HPDE6-E6E7 (cell line): ENCODE data around the gene B3GLCT.
"Not testable (repeated sequence)": the region's sequence is repeated elsewhere in the genome, so short reads cannot be mapped to it uniquely, and the experiment has no call there.

Experiments used
- DNase-seq: peaks from one replicate; pipeline ENCODE4 v3.0.0; 2011; ENCODE audit warnings: missing footprints; ENCODE audit errors: extremely low spot score

The B3GLCT gene

DNA sequence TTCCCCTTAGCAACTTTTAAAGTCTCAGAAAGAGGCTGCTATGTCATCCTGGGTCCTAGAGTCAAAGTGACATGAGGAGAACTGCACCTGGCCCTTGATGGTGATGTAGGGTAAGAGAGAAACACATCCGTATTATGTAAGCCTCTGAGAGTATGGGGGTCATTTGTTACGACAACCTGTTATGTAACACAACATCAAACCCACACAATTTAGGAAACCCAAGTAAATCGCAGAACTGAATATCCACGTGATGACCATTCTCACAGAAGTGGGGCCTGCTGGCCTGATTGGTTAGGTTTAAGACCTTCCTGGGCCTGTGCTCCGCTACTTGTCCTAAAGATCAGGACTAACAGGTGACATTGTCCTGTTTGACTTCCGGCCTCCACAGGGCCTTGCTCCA is 15.3 kb upstream of the B3GLCT start:
- DNase-seq: no peak

DNA sequence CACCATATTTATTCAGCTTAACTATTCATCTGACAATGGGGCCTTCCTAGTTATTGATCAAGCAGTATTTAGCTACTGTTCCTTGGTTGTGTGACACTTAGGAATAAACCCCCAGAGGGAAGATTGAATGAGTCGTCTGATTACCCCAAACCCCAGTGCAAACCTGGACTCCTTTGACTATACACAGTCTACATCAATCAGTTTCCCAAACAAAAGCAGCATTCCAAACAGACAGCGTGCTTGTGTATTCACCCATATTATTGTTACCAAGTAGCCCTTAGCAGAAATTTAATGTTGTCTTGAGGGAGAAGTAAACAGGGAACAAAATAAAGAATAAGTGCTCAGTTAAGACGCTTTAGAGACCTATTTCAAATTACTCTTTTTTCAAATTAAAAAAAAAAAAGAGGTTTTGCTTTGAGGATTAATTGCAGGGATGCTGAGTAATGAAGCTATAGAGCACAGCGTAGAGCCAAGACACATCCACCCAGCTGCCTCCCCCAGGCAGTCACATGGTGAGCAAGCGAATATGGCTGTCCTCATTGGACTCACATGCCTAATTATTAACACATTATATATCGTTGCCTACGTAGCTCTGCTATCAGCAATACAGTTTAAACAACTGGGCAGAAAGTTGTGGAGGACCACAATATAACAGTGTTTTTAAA is 14.7 kb upstream of the B3GLCT start:
- DNase-seq: no peak

GRCh38 chr13:31191748-31192147 is 8.0 kb upstream of the B3GLCT start:
- no peak for DNase-seq

GRCh38 chr13:31192306-31192705 is 7.5 kb upstream of the B3GLCT start:
- DNase-seq: no peak

- DNase-seq: no peak
Observed at GRCh38 chr13:31195616-31196015, 4.2 kb upstream of the B3GLCT start.

DNA sequence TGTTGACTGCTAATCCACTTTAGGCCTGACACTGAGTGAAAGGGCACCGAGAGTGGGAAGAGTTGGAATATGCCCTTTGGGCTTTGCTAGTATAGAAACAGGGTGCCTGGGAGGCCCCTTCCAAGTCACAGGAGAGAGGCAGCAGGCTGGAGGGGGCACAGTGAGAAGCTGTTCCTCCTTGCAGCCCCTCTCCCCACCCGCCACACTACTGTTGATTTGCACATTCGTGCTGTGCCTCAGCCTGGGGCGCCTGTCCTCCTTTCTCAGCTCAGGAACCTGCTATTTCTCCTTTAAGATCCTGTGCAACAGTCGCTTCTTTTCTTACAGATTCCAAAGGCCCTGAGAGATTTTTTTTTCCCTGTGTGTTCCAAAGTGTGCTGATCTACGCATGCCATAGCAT is 2.8 kb upstream of the B3GLCT start:
- DNase-seq: no peak

GRCh38 chr13:31198519-31198918 is 1.3 kb upstream of the B3GLCT start:
- DNase-seq: no peak

GRCh38 chr13:31199527-31199848 is 287 bp upstream of the B3GLCT start:
- no peak for DNase-seq

GRCh38 chr13:31200637-31200971 is 829 bp downstream of the B3GLCT start:
- no peak for DNase-seq

GRCh38 chr13:31201341-31202031 is 1.7 kb downstream of the B3GLCT start:
- no peak for DNase-seq

- DNase-seq: no peak
Observed at GRCh38 chr13:31204592-31204991, 4.8 kb downstream of the B3GLCT start.

- no peak for DNase-seq
Observed at GRCh38 chr13:31207661-31208552, 8.1 kb downstream of the B3GLCT start.

- DNase-seq: no peak
Observed at GRCh38 chr13:31208559-31209122, 8.9 kb downstream of the B3GLCT start.

GRCh38 chr13:31209172-31209840 is 9.5 kb downstream of the B3GLCT start:
- no peak for DNase-seq

GRCh38 chr13:31209841-31210210 is 10.1 kb downstream of the B3GLCT start:
- no peak for DNase-seq

DNA sequence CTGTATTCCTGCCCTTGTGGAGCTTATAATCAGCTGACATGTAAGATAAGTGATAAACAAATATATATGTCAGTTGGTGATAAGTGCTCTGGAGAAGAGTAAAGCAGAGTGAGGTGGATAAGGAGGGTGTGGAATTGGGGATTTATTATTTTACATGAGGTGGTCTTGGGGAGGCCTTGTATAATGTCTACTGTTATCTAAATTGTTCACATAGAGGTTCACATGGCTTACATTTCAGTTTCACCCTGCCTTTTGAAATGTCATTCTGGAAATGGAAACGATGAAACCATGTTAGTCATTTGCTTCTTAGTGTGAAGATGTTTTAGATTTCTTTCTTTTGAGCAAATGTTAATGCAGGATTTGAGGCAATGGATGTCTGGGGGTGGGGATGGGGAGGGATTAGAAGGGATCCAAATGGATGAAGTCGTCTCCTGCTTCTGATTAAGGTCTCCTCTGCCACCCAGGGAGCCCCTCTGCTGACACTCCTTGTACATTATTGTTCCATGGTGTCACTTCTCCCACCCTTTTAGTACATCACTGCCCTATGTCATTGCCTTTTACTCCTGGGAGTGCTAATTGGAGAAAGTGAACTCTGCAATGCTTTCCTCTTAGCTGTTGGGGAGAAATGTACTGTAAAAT is 14.0 kb downstream of the B3GLCT start:
- DNase-seq: no peak

GRCh38 chr13:31214435-31214834 is 14.7 kb downstream of the B3GLCT start:
- DNase-seq: no peak

DNA sequence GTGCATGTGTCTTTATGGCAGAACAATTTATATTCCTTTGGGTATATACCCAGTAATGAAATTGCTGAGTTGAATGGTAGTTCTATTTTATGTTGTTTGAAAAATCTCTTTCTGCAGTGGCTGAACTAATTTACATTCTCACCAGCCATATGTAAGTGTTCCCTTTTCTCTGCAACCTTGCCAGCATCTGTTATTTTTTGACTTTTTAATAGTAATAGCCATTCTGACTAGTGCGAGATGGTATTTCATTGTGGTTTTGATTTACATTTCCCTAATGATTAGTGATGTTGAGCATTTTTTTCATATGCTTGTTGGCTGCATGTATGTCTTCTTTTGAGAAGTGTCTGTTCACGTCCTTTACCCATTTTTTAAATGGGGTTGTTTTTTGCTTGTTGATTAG is 17.1 kb downstream of the B3GLCT start:
- DNase-seq: not testable (repeated sequence)

DNA sequence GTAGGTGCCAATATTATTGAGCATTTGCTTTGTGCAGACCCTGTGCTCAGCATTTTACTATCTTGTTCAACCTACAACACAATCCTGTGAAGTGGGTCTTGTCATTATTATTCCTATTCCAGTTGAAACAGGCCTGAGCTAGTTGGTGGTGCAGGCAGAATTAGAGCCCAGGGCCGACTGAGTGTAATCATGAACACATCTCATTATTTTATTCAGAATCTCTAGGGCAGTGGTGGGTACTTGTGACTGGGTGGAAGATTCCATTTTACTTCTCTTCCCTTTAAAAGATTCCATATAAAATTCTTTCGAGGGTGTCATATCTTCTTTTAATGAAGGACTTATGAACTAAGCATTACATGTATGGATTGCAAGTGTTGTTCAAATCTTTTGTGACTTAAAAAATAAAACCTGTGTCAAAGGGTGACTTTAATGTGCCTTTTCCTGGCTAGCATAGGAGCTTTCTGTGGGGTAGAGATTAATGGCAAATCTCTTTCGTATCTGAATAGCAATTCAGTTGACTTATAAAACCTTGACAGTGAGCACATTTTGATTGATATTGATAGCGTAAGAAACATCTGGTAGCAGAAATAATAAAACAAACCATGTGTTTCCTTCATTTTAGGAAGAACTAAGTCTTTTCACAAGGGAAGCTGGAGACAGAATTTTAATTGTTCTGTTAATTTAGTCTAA is 20.3 kb downstream of the B3GLCT start:
- no peak for DNase-seq

GRCh38 chr13:31221057-31221456 is 21.3 kb downstream of the B3GLCT start:
- DNase-seq: no peak

DNA sequence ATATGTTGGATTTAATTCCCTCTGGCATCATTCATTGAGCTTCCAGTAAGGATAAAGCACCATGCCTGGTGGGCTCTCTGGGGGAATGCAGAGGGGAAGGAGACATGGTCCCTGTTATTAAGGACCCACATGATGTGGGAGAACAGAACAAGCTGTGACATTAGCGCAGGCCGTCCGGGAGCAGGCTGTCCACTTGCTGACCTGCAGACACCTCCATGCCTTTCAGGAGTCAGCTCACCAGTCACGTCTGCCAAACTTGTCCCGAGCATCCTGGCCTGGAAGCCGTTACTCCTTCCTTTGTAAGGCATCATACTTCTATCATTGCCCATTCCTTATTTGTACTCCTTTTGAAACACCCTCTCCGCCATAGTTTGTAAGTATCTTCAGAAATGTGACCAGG is 23.4 kb downstream of the B3GLCT start:
- DNase-seq: no peak
